Panc1 (cell line): Measurements from ENCODE around the gene RAPSN. TPM values are rescaled to one million over a fixed set of nuclear protein-coding genes. Genes with fewer than 3 reads are reported as not detected.

ENCODE experiments used
- ATAC-seq: fragments of 200-7000 bp; cut with Tn5 transposase; 2 replicates; pipeline ENCODE4 v1.9.1; 2020; ENCODE audit warnings: mild to moderate bottlenecking, moderate library complexity
- BruUV-seq: library from RNA; stranded (reverse); fragments of 400-500 nt; replicated peaks from 2 replicates; lab custom pipeline; 2021; lab: Mats Ljungman, UMichigan
- CTCF ChIA-PET: fragments of 300-600 bp; sonication (Branson Sonifier 250); formaldehyde crosslinking; loops from one replicate; lab custom pipeline; 2022; ENCODE audit warnings: antibody characterized with exemption; lab: Charles Lee
- POLR2A ChIA-PET: fragments of 300-600 bp; sonication (Branson Sonifier 250); formaldehyde crosslinking; loops from one replicate; lab custom pipeline; 2022; ENCODE audit warnings: antibody characterized with exemption; lab: Charles Lee
- DNase-seq: peaks from one replicate; pipeline ENCODE4 v3.0.0-alpha.2; 2010; ENCODE audit warnings: low read depth, low spot score
- H3K27ac ChIP-seq: 2 replicates; pipeline ENCODE4 v1.5.1; 2011; ENCODE audit warnings: mild to moderate bottlenecking, low read length, inconsistent platforms
- H3K27me3 ChIP-seq: fragments of 200-500 bp; sonication (Bioruptor generic); 2 replicates; pipeline ENCODE4 v1.6.0; 2014; ENCODE audit warnings: low read length, inconsistent platforms; ENCODE audit not compliant: control insufficient read depth, insufficient read depth
- H3K36me3 ChIP-seq: fragments of 200-500 bp; sonication (Bioruptor generic); 2 replicates; pipeline ENCODE4 v1.5.1; 2014; ENCODE audit warnings: inconsistent platforms, mild to moderate bottlenecking, low read length, moderate library complexity; ENCODE audit not compliant: control insufficient read depth, insufficient read depth
- H3K4me1 ChIP-seq: 2 replicates; pipeline ENCODE4 v1.5.1; 2011; ENCODE audit warnings: inconsistent platforms, mild to moderate bottlenecking, low read length, moderate library complexity; ENCODE audit not compliant: control insufficient read depth, insufficient read depth
- H3K4me3 ChIP-seq, 2 experiments: 2 replicates each; pipeline ENCODE4 v1.5.1; 2011 to 2012; ENCODE audit warnings: low read depth in 2 of 2, low read length in 2 of 2, mild to moderate bottlenecking in 2 of 2, inconsistent platforms in 1 of 2, moderate library complexity in 1 of 2
- H3K9me3 ChIP-seq: fragments of 200-500 bp; sonication (Bioruptor generic); 2 replicates; pipeline ENCODE4 v1.5.1; 2014; ENCODE audit warnings: low read depth, mild to moderate bottlenecking, inconsistent platforms, low read length, moderate library complexity; ENCODE audit not compliant: control insufficient read depth, insufficient read depth
- CTCF ChIP-seq: fragments of 450-650 bp; IDR thresholded peaks from 2 replicates; pipeline ENCODE4 v1.5.1; 2017; ENCODE audit warnings: mild to moderate bottlenecking
- POLR2AphosphoS5 ChIP-seq: IDR thresholded peaks from 2 replicates; pipeline ENCODE4 v1.6.1; 2012; ENCODE audit warnings: mild to moderate bottlenecking, low read depth, low read length, moderate library complexity
- REST ChIP-seq, 2 experiments: IDR thresholded peaks; 2 replicates each; pipeline ENCODE4 v1.6.1; 2011 to 2012; ENCODE audit warnings: low read depth in 2 of 2, control low read depth in 1 of 2, low read length in 1 of 2, mild to moderate bottlenecking in 1 of 2, moderate library complexity in 1 of 2; ENCODE audit not compliant: insufficient read depth in 1 of 2
- SIN3A ChIP-seq: IDR thresholded peaks from 2 replicates; pipeline ENCODE4 v1.6.1; 2012; ENCODE audit warnings: low read depth, mild to moderate bottlenecking, low read length, moderate library complexity, borderline replicate concordance; ENCODE audit not compliant: insufficient read depth
- TCF7L2 ChIP-seq: IDR thresholded peaks from 2 replicates; pipeline ENCODE4 v1.6.1; 2011; ENCODE audit warnings: mild to moderate bottlenecking, low read depth, low read length, inconsistent platforms
- in situ Hi-C: cut with HindIII; loops from 2 replicates; pipeline ENCODE4 v1.10.0; 2016; ENCODE audit warnings: low sequenced_read_pairs, low pct_unique_long_range_greater_than_20kb
- intact Hi-C: fragments of 100-400 bp; cut with micrococcal nuclease; formaldehyde crosslinking; loops from one replicate; pipeline ENCODE4 v1.10.0; 2022; ENCODE audit not compliant: unreplicated experiment
- total RNA-seq: library from RNA; stranded (reverse); gene quantifications from one replicate; pipeline ENCODE4 v1.2.1, GENCODE V29; 2021; ENCODE audit not compliant: unreplicated experiment

Gene RAPSN
- total RNA-seq, 1 experiment from 2014 or later, result 1.8 TPM

- TF ChIP-seq SIN3A (no peak), POLR2AphosphoS5 (no peak), TCF7L2 (no peak)
- Histone ChIP-seq H3K27ac (no peak overlapping the region), H3K4me3 (no peak overlapping the region), H3K9me3 (no peaks in the 10 kb centered on the region), H3K27me3 (no peaks in the 10 kb centered on the region), H3K36me3 (no peaks in the 10 kb centered on the region), H3K4me1 (no peaks in the 10 kb centered on the region)
- in situ Hi-C loops (no loop called here), intact Hi-C loops (no loop called here)
- DNase-seq (no peak), ATAC-seq (no peak)
- no TSS peak for BruUV-seq
- ChIA-PET CTCF (no interaction called here), POLR2A (no interaction called here)
These were observed 6.4 kb downstream of the RAPSN start for GRCh38 chr11:47442514-47442913.

- Histone ChIP-seq H3K9me3 (no peaks in the 10 kb centered on the region), H3K27me3 (no peaks in the 10 kb centered on the region), H3K27ac (no peak overlapping the region), H3K4me1 (no peaks in the 10 kb centered on the region), H3K4me3 (no peak overlapping the region), H3K36me3 (no peaks in the 10 kb centered on the region)
- in situ Hi-C loops, result no loop called here
- no peak for ATAC-seq
- BruUV-seq, result no TSS peak
- CTCF ChIA-PET, result no interaction called here
- no peak for DNase-seq
- POLR2A ChIA-PET, result no interaction called here
- TF ChIP-seq POLR2AphosphoS5 (no peak), TCF7L2 (no peak), REST (IDR thresholded peaks at IDR 0.05; ENCODE audit: insufficient read depth in 1 of 2, low read depth in 2 of 2, low read length in 1 of 2) (no peak), CTCF (no peak), SIN3A (no peak)
- intact Hi-C loops, result no loop called here
These were observed 7.5 kb downstream of the RAPSN start for GRCh38 chr11:47441421-47441820.

- in situ Hi-C loops, result no loop called here
- H3K27me3 ChIP-seq, result no peaks in the 10 kb centered on the region
- TF ChIP-seq SIN3A, result no peak
- no peak for TF ChIP-seq POLR2AphosphoS5
- TF ChIP-seq CTCF, result no peak
- TF ChIP-seq TCF7L2, result no peak
- no peaks in the 10 kb centered on the region for H3K36me3 ChIP-seq
- no peaks in the 10 kb centered on the region for H3K9me3 ChIP-seq
- ATAC-seq (no peak), DNase-seq (no peak)
- POLR2A ChIA-PET, result interaction anchor here (0.6 kb wide), 1 partner anchor 455 kb away, joined by 5 read pairs; no protein-coding TSS in a partner anchor
- no TSS peak for BruUV-seq
- no peaks in the 10 kb centered on the region for H3K4me1 ChIP-seq
- H3K27ac ChIP-seq, result no peak overlapping the region
- CTCF ChIA-PET, result no interaction called here
- H3K4me3 ChIP-seq, result no peak overlapping the region
- intact Hi-C loops, result no loop called here
These were observed 8.9 kb downstream of the RAPSN start for GRCh38 chr11:47440054-47440476.
